ENCODE results near the gene HIBADH. TPM values are rescaled to one million over a fixed set of nuclear protein-coding genes. Genes with fewer than 3 reads are reported as not detected.

HIBADH gene
- total RNA-seq, 4 donors from 2014 or later, result 42.2 to 56.4 (median 49.0) TPM

DNA sequence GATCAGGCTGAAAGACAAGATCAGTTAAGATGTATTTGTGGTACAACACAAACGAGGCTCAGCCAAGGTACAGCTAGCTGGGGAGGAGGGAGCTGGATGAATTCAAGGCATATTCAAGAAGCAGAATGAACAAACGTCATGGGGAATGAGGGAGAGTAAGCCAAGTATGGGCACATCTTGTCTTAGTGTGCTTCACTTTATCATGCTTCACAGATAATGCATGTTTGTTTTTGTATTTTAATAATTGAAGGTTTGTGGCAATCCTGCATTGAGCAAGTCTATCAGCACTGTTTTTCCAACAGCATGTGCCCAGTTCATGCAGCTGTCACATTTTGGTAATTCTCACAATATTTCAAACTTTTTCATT, 135.4 kb downstream of the HIBADH start:
- Histone ChIP-seq H3K9me3 (no peaks in the 10 kb centered on the region), H3K27me3 (no peaks in the 10 kb centered on the region), H3K27ac (no peak overlapping the region), H3K4me3 (no peak overlapping the region), H3K4me1 (no peaks in the 10 kb centered on the region), H3K36me3 (peaks cover 0 to 43% of the 10 kb centered on the region in 2 donors)
- intact Hi-C loops (cut with DNase I; ENCODE audit: low total_unique reads) (no loop called here), in situ Hi-C loops (cut with MboI; ENCODE audit: low sequenced_read_pairs in 4 of 4) (no loop called here)
- ATAC-seq (no peak), DNase-seq (no peak)
- TF ChIP-seq, protein P1, sequence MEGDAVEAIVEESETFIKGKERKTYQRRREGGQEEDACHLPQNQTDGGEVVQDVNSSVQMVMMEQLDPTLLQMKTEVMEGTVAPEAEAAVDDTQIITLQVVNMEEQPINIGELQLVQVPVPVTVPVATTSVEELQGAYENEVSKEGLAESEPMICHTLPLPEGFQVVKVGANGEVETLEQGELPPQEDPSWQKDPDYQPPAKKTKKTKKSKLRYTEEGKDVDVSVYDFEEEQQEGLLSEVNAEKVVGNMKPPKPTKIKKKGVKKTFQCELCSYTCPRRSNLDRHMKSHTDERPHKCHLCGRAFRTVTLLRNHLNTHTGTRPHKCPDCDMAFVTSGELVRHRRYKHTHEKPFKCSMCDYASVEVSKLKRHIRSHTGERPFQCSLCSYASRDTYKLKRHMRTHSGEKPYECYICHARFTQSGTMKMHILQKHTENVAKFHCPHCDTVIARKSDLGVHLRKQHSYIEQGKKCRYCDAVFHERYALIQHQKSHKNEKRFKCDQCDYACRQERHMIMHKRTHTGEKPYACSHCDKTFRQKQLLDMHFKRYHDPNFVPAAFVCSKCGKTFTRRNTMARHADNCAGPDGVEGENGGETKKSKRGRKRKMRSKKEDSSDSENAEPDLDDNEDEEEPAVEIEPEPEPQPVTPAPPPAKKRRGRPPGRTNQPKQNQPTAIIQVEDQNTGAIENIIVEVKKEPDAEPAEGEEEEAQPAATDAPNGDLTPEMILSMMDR (IDR thresholded peaks at IDR 0.05 in 4 of 5, conservative IDR thresholded peaks at IDR 0.05 in 1 of 5), result no peak
- no peak for TF ChIP-seq POLR2A (IDR thresholded peaks at IDR 0.05)

DNA sequence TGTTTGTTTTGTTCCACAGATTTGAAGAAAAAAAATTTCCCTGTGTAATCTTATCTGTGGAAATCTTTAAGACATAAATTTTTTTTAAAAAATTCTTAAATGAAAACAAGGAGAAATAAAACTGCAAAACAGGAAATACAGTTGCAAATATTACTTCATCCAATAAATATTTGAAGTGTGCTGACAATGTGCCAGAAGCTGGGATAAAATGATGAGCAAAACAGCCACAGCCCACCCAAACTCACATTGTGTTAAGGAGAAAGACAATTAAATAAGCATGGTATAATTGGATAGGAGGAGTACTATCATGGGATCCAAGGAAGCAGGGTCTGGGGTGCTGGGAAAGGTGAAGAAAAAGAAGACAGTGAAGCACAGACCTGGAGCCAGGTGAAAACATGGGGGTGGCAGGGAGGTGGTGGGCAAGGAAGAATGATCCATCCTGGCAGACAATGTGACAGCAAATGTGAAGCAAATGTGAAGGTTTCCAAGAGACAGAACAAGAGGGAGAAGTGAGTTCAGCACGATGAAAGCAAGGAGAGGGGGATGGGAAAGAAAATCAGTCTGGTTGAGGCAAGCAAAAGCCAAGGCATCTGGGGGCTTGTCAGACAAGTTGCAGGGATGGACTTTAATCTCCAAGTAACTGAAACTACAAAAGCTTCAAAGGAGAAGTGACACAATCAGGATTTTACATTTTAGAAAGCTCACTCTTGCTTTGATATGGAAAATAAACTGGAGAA, 135.9 kb downstream of the HIBADH start:
- ATAC-seq (no peak), DNase-seq (no peak)
- Histone ChIP-seq H3K9me3 (no peaks in the 10 kb centered on the region), H3K36me3 (peaks cover 0 to 43% of the 10 kb centered on the region in 2 donors), H3K27ac (no peak overlapping the region), H3K4me1 (no peaks in the 10 kb centered on the region), H3K4me3 (no peak overlapping the region), H3K27me3 (no peaks in the 10 kb centered on the region)
- TF ChIP-seq, protein P1 (IDR thresholded peaks at IDR 0.05 in 4 of 5, conservative IDR thresholded peaks at IDR 0.05 in 1 of 5), result no peak
- TF ChIP-seq POLR2A (IDR thresholded peaks at IDR 0.05), result no peak
- intact Hi-C loops (cut with DNase I; ENCODE audit: low total_unique reads), result no loop called here
- in situ Hi-C loops (cut with MboI; ENCODE audit: low sequenced_read_pairs in 4 of 4), result no loop called here

DNA sequence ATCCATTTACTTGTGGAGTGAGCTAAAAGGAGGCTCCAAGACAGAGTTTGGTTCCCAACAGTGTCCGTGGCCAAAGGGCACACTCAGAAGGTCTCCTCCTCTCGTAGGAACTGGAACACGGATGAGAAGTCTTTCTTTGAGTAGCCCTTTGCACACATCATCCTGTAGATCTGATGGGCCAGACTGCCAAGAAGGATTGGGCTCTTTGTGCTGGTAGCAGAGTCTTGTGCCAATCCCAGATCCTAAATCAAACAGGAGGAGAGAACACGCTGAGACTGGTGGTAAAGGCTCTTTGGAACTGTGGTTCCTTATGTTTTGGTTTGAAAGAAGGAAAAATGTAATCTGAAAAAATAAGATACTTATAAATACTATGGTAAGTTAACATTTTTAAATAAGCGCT, 136.6 kb downstream of the HIBADH start:
- H3K36me3 ChIP-seq, result peaks cover 0 to 41% of the 10 kb centered on the region in 2 donors
- intact Hi-C loops (cut with DNase I; ENCODE audit: low total_unique reads) (no loop called here), in situ Hi-C loops (cut with MboI; ENCODE audit: low sequenced_read_pairs in 4 of 4) (no loop called here)
- no peaks in the 10 kb centered on the region for H3K4me1 ChIP-seq
- DNase-seq (no peak), ATAC-seq (no peak)
- no peak overlapping the region for H3K4me3 ChIP-seq
- H3K27me3 ChIP-seq, result no peaks in the 10 kb centered on the region
- H3K9me3 ChIP-seq, result no peaks in the 10 kb centered on the region
- TF ChIP-seq POLR2A (IDR thresholded peaks at IDR 0.05), result no peak
- TF ChIP-seq, protein P1 (IDR thresholded peaks at IDR 0.05 in 4 of 5, conservative IDR thresholded peaks at IDR 0.05 in 1 of 5), result no peak
- no peak overlapping the region for H3K27ac ChIP-seq

DNA sequence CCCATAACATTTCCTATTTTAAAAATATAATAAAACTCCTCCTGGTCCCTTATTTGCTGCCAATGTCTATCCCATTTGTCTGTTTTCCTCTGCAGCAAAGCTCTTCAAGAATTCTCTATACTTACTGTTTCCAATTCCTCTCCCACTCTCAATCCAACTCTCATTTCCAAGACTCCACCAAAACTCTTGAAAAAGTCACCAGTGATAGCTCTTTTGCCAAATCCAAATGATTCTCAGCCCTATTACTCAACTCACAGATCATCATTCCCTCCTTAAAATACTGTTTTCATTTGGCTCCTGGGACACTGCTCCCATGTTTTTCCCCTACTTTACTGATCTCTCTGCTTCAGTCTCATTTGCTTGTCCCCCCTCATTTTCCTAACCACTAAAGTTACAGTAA, 139.4 kb downstream of the HIBADH start:
- intact Hi-C loops (cut with DNase I; ENCODE audit: low total_unique reads) (no loop called here), in situ Hi-C loops (cut with MboI; ENCODE audit: low sequenced_read_pairs in 4 of 4) (no loop called here)
- Histone ChIP-seq H3K27me3 (no peaks in the 10 kb centered on the region), H3K4me1 (no peaks in the 10 kb centered on the region), H3K9me3 (no peaks in the 10 kb centered on the region), H3K4me3 (no peak overlapping the region), H3K36me3 (peaks cover 0 to 19% of the 10 kb centered on the region in 2 donors), H3K27ac (no peak overlapping the region)
- no peak for ATAC-seq
- no peak for DNase-seq
- no peak for TF ChIP-seq POLR2A (IDR thresholded peaks at IDR 0.05)
- TF ChIP-seq, protein P1 (IDR thresholded peaks at IDR 0.05 in 4 of 5, conservative IDR thresholded peaks at IDR 0.05 in 1 of 5), result no peak

DNA sequence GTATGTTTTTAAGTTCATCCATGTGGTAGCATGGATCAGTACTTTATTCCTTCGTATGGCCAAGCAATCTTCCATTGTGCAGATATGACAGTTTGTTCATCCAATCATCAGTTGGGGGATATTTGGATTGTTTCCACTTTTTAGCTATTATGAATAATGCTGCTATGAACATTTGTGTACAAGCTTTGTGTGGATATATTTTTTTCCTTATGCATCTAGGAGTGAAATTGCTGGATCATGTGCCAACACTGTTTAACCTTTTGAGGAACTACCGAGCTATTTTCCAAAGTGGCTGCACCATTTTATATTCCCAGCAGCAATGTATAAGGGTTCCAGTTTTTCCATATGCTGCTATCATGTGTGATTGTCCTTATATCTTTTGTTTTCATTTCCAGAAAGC, 140.1 kb downstream of the HIBADH start:
- H3K4me1 ChIP-seq, result no peaks in the 10 kb centered on the region

More for the DNA sequence above, 140.1 kb downstream of the HIBADH start:
- in situ Hi-C loops (cut with MboI; ENCODE audit: low sequenced_read_pairs in 4 of 4) (no loop called here), intact Hi-C loops (cut with DNase I; ENCODE audit: low total_unique reads) (no loop called here)
- Histone ChIP-seq H3K36me3 (peaks cover 0 to 19% of the 10 kb centered on the region in 2 donors), H3K27ac (no peak overlapping the region), H3K9me3 (no peaks in the 10 kb centered on the region), H3K27me3 (no peaks in the 10 kb centered on the region), H3K4me3 (no peak overlapping the region)
- ATAC-seq, result no peak
- no peak for DNase-seq
- no peak for TF ChIP-seq POLR2A (IDR thresholded peaks at IDR 0.05)
- TF ChIP-seq, protein P1 (IDR thresholded peaks at IDR 0.05 in 4 of 5, conservative IDR thresholded peaks at IDR 0.05 in 1 of 5), result no peak

All from gastrocnemius medialis (tissue), 4 donors.